DMS153 treated with DMSO at 0.1 percent for 48 hours (cell line): ENCODE data around the gene GUCY2C.
A peak's percentile ranks its signal among the peaks of the same experiment; 100 is the strongest.

Source experiments
- DNase-seq: peaks from one replicate; lab custom pipeline; 2025; ENCODE audit not compliant: unreplicated experiment; lab: John Stamatoyannopoulos, UW

GUCY2C gene

GRCh38 chr12:14629832-14630710 is 66.3 kb downstream of the GUCY2C start:
- peak; percentile 68 for DNase-seq

- no peak for DNase-seq
These were observed 67.6 kb downstream of the GUCY2C start for GRCh38 chr12:14628771-14629170.

GRCh38 chr12:14621826-14622225 is 74.6 kb downstream of the GUCY2C start:
- DNase-seq, result no peak

GRCh38 chr12:14619741-14620501 is 76.5 kb downstream of the GUCY2C start:
- DNase-seq, result no peak

- peak; percentile 18 for DNase-seq
These were observed 77.4 kb downstream of the GUCY2C start for GRCh38 chr12:14618983-14619382.

GRCh38 chr12:14614704-14615121 is 81.7 kb downstream of the GUCY2C start:
- DNase-seq, result no peak

GRCh38 chr12:14613718-14614117 is 82.7 kb downstream of the GUCY2C start:
- no peak for DNase-seq

- no peak for DNase-seq
These were observed 83.4 kb downstream of the GUCY2C start for GRCh38 chr12:14612898-14613445.

- no peak for DNase-seq
These were observed 84.1 kb downstream of the GUCY2C start for GRCh38 chr12:14612250-14612649.

- no peak for DNase-seq
These were observed 84.7 kb downstream of the GUCY2C start for GRCh38 chr12:14611640-14612203.

GRCh38 chr12:14607568-14607967 is 88.8 kb downstream of the GUCY2C start:
- no peak for DNase-seq

GRCh38 chr12:14605401-14605989 is 90.9 kb downstream of the GUCY2C start:
- peak; percentile 34 for DNase-seq

- DNase-seq, result peak; percentile 49
These were observed 94.5 kb downstream of the GUCY2C start for GRCh38 chr12:14601692-14602478.

GRCh38 chr12:14597480-14597879 is 98.9 kb downstream of the GUCY2C start:
- no peak for DNase-seq

GRCh38 chr12:14591719-14592118 is 104.7 kb downstream of the GUCY2C start:
- DNase-seq, result no peak

- DNase-seq, result no peak
These were observed 107.0 kb downstream of the GUCY2C start for GRCh38 chr12:14589169-14590004.

- DNase-seq, result no peak
These were observed 107.8 kb downstream of the GUCY2C start for GRCh38 chr12:14588571-14588970.

- no peak for DNase-seq
These were observed 117.8 kb downstream of the GUCY2C start for GRCh38 chr12:14578646-14579045.

GRCh38 chr12:14577344-14577743 is 119.1 kb downstream of the GUCY2C start:
- DNase-seq, result no peak
